D721Med (cell line): Measurements from ENCODE around the gene RNPEPL1.

Experiments
- DNase-seq: peaks from one replicate; pipeline ENCODE4 v3.0.0; 2011; ENCODE audit warnings: low spot score; ENCODE audit not compliant: insufficient read length
- FAIRE-seq: peaks from 2 replicates; lab custom pipeline; 2011; peaks lifted over from hg19 to GRCh38; lab: Jason Lieb, UNC
- TF ChIP-seq, protein P1 (sequence below): IDR thresholded peaks from 2 replicates; pipeline ENCODE4 v1.5.1; 2012; ENCODE audit warnings: mild to moderate bottlenecking, control low read depth; ENCODE audit not compliant: insufficient read depth; ENCODE audit errors: missing control alignments

Gene RNPEPL1

DNA sequence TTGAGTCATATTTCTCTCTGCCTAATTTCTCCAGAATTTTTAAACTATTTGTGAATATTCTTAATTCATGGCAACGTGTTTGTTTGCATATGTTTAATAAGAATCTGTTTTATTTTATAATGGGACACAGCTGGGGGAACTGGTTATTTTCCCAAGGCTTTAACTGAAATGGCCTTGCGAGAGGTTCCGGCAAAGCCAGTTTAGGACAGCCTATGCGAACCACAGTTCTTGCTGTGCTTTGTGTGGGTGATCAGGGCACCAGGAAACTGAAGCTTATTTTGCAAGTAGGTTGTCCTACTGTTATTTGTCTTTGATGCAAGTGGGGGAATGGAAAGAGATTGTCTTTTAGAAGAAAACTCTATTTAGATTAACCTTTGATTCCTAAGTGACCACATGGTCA lies 17.0 kb upstream of the RNPEPL1 start:
- DNase-seq, result no peak
- no peak for FAIRE-seq
- TF ChIP-seq, protein P1, sequence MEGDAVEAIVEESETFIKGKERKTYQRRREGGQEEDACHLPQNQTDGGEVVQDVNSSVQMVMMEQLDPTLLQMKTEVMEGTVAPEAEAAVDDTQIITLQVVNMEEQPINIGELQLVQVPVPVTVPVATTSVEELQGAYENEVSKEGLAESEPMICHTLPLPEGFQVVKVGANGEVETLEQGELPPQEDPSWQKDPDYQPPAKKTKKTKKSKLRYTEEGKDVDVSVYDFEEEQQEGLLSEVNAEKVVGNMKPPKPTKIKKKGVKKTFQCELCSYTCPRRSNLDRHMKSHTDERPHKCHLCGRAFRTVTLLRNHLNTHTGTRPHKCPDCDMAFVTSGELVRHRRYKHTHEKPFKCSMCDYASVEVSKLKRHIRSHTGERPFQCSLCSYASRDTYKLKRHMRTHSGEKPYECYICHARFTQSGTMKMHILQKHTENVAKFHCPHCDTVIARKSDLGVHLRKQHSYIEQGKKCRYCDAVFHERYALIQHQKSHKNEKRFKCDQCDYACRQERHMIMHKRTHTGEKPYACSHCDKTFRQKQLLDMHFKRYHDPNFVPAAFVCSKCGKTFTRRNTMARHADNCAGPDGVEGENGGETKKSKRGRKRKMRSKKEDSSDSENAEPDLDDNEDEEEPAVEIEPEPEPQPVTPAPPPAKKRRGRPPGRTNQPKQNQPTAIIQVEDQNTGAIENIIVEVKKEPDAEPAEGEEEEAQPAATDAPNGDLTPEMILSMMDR, result no peak

DNA sequence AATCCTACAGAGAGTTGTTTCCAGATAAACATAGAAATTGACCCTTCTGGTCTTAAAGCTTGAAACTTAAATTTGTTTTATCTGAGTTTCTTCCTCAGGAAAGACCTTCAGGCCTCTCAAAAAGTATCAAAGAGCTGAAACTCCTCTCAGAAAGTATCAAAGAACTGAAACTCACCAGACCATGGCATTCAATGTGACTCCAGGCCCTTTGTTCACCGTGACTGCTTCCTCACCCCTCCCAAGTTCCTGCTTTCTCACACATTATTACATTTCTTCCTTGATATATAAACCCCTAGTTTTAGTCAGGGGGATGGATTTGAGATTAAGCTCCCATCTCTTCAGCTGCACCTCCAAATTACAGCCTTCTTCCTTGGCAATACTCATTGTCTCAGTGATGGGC lies 16.5 kb upstream of the RNPEPL1 start:
- TF ChIP-seq, protein P1, result no peak
- FAIRE-seq (no peak), DNase-seq (no peak)

DNA sequence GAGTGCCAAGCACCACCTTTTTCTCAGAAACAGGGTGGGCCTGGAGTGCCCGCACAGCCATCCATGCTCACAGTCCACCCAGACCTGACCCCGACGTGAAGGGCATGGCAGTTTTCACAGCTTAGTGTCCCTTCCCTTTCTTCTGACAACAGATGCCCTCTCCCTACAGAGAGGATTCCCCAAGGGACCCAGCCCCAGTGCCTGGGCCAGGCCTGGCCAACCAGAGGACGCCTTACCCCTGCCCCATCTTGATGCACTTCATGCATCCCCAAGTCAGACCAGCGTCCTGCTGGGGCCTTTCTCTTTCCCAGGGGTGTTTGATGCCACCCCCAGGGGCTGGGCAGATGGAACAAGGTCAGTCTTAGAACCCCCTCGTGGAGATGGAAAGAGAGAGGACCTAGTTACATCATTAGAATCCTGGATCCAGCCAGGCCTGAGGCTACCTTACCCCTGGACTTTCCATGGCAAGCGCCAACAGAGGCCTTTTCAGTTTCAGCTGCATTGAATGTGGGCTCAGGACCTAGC lies 14.3 kb upstream of the RNPEPL1 start:
- TF ChIP-seq, protein P1, result no peak
- FAIRE-seq (no peak), DNase-seq (no peak)

DNA sequence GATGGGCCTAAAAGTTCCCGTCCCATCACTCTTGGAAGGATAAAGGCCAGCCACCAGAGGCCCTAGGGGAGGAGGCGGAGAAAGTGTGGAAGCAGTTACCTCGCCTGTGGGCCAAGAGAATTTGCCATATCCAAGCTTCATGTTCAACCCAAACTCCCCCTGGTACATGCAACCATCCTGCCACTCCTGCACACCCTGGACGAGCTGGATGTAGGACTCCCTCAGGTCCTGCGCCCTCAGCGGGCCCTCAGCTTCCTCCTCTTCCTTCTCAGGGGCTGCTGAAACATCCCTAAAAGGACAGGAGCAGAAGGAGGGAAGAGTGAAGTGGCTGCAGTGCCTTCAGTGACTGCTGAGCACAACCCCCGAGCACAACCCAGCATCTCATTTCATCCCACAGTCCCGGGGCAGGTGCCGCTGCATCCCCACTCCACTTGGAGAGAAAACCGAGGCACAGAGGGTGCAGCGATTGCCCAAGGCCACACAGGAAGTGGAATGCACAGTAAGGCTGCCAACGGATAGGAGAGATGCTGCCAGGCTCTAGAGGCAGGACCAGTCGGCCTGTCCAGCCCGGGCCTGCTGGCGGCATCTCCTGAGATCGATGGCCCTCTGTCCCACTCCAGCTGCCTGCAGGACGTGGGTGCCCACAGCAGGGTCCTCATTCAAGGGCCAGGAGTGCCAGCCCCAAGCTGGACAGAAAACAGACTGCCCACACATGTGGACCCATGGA lies 13.4 kb upstream of the RNPEPL1 start:
- FAIRE-seq, result no peak
- TF ChIP-seq, protein P1, result no peak
- no peak for DNase-seq

DNA sequence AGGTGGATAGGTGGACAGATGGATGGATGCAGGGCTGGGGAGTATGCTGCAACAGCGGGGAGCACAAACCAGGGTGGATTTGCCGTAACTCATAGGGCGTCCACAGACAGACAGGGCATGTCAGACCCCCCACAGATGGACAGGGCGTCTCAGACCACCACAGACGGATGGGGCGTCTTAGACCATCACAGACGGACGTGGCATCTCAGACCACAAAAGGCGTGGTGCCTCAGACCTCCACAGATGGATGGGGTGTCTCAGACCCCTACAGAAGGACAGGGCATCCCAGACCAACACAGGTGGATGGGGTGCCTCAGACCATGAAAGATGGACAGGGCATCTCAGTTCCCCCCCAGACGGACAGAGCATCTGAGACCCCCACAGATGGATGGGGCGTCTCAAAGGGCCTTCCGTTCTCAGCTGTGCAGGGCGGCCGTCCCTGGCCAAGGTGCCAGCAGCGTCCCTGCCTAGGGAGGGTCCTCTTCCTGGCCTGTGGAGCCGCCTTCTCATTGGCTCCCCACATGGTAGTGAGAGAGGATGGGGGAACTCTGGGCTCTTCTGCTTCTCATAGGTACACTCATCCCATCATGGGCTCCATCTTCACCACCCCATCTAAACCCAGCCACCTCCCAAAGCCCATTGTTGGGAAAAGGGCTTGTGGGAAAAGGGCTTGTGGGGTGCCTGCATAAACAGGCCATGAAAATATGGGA lies 12.6 kb upstream of the RNPEPL1 start:
- DNase-seq (no peak), FAIRE-seq (no peak)
- TF ChIP-seq, protein P1, result no peak

DNA sequence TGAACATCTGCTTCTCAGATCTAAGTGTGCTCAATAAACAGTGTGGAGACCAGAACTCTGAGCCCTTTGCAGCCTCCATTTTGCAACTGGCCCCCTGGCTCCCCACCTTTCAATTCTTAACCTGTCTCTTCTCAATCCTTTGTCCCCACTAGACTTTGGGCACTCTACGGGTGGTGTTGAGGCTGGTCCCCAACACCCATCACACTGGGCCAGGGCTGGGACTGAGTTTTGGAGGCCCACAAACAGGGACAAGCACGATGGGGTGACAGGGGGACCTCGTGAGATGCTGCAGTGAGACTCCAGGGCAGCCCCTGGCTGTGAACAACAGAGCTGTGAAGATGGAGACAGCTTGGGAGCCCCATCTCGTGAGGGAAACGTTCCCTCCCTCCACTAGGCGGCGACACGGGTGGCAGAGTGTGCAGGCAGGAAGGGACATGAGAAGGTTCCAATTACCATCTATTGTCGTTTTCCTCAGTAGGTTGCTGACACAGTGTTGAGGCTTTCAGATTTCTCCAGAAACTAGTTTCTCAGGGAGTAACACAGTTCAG lies 11.7 kb upstream of the RNPEPL1 start:
- no peak for FAIRE-seq
- TF ChIP-seq, protein P1, result peak; percentile 16

More for the DNA sequence above, 11.7 kb upstream of the RNPEPL1 start:
- no peak for DNase-seq
